Spleen (tissue), 11 donors: ENCODE results near the gene DDX27. TPM values are rescaled to one million over a fixed set of nuclear protein-coding genes. Genes with fewer than 3 reads are reported as not detected.
"Not testable (repeated sequence)": the region's sequence is repeated elsewhere in the genome, so short reads cannot be mapped to it uniquely, and the experiment has no call there.

Source experiments
- DNase-seq: peaks from one replicate; pipeline ENCODE4 v3.0.0-alpha.2; 2020
- H3K27ac ChIP-seq, 8 donors: fragments of 200-600 bp; sonication (generic) in 7 of 8; 1 replicate in 4 of 8; 2 replicates in 4 of 8; pipeline versions ENCODE4 v1.5.0 to v1.8.0; 2016 to 2021; ENCODE audit warnings: inconsistent platforms in 4 of 8, mild to moderate bottlenecking in 4 of 8, moderate library complexity in 1 of 8
- H3K27me3 ChIP-seq, 7 donors: fragments of 200-600 bp; sonication (generic) in 6 of 7; replicated peaks in 1 of 7; 1 replicate in 4 of 7; 2 replicates in 3 of 7; pipeline versions ENCODE4 v1.5.0 to v1.8.0; 2016 to 2021; ENCODE audit warnings: inconsistent platforms in 3 of 7, mild to moderate bottlenecking in 1 of 7
- H3K36me3 ChIP-seq, 6 donors: fragments of 200-600 bp; sonication (generic) in 5 of 6; 1 replicate in 4 of 6; 2 replicates in 2 of 6; pipeline versions ENCODE4 v1.5.0 to v1.8.0; 2016 to 2021; ENCODE audit warnings: inconsistent platforms in 2 of 6
- H3K4me1 ChIP-seq, 6 donors: fragments of 200-600 bp; sonication (generic) in 5 of 6; 1 replicate in 3 of 6; 2 replicates in 3 of 6; pipeline versions ENCODE4 v1.5.0 to v1.8.0; 2016 to 2021; ENCODE audit warnings: inconsistent platforms in 3 of 6
- H3K4me3 ChIP-seq, 8 donors: fragments of 200-600 bp; sonication (generic) in 7 of 8; 1 replicate in 4 of 8; 2 replicates in 4 of 8; pipeline versions ENCODE4 v1.5.0 to v1.8.0; 2016 to 2021; ENCODE audit warnings: inconsistent platforms in 4 of 8, mild to moderate bottlenecking in 4 of 8, moderate library complexity in 2 of 8
- H3K9me3 ChIP-seq, 8 donors: fragments of 200-600 bp; sonication (generic) in 7 of 8; 1 replicate in 4 of 8; 2 replicates in 4 of 8; pipeline versions ENCODE4 v1.5.0 to v1.8.0; 2016 to 2021; ENCODE audit warnings: inconsistent platforms in 4 of 8
- POLR2A ChIP-seq, 3 donors: fragments of 450-650 bp; IDR thresholded peaks; one replicate each; pipeline ENCODE4 v1.5.1; 2017; ENCODE audit warnings: antibody characterized with exemption in 3 of 3, mild to moderate bottlenecking in 1 of 3
- POLR2AphosphoS5 ChIP-seq, 3 donors: sonication (generic); formaldehyde crosslinking; IDR thresholded peaks; one replicate each; pipeline ENCODE4 v1.5.1; 2017; ENCODE audit warnings: antibody characterized with exemption in 3 of 3
- WGBS, 5 donors: extraction: QIAGEN DNeasy Blood & Tissue Kit in 3 of 5; methylation state at CpG; one replicate each; pipeline versions ENCODE4 v1.1.5 to v1.1.7; 2013 to 2018; 5-methylcytosine and 5-hydroxymethylcytosine counted together
- intact Hi-C: fragments of 100-400 bp; cut with DNase I; formaldehyde crosslinking; loops from one replicate; pipeline ENCODE4 v1.15.0; 2023; ENCODE audit warnings: low total_unique reads
- polyA plus RNA-seq, 3 donors: library from polyadenylated mRNA; stranded (reverse); fragments of 200-250 nt; gene quantifications; one replicate each; pipeline ENCODE4 v1.2.1, GENCODE V29; 2013
- total RNA-seq, 7 donors: library from RNA; depleted of rRNA in 3 of 7; stranded (reverse); fragments of >200 nt in 3 of 7; fragmentation: NEBNext Ultra II Directional in 4 of 7; extraction: Animal tissue kit (Norgen Biotek cat#: 25700) in 4 of 7; gene quantifications; one replicate each; pipeline versions ENCODE4 v1.1.0 to v1.2.1, GENCODE V29; 2016 to 2021
- TF ChIP-seq, protein P1 (sequence below), 11 experiments: fragments of 200-600 bp in 7 of 11; fragments of 450-650 bp in 4 of 11; sonication (generic) in 4 of 11; IDR thresholded peaks in 8 of 11; conservative IDR thresholded peaks in 3 of 11; 1 replicate in 7 of 11; 2 replicates in 4 of 11; pipeline versions ENCODE4 v1.4.0 to v1.8.0; 2016 to 2021; ENCODE audit warnings: antibody characterized with exemption in 11 of 11, inconsistent platforms in 4 of 11, mild to moderate bottlenecking in 1 of 11
- donor health status: healthy with polysubstance abuse.
- donor health status: DM: no; HTN: no; CAD: no; lungs with moderate emphysema.
- donor health status: DM: no; HTN: no; CAD: no.
- donor health status: Bipolar disorder and iron deficiency.
- donor health status: healthy.
- donor health status: DM: no; HTN: no; CAD: no.
- donor health status: DM: yes; HTN: yes; CAD: no.

DDX27 gene
- total and polyA plus RNA-seq, 10 donors, result 30.2 to 39.0 (median 36.0) TPM

DNA sequence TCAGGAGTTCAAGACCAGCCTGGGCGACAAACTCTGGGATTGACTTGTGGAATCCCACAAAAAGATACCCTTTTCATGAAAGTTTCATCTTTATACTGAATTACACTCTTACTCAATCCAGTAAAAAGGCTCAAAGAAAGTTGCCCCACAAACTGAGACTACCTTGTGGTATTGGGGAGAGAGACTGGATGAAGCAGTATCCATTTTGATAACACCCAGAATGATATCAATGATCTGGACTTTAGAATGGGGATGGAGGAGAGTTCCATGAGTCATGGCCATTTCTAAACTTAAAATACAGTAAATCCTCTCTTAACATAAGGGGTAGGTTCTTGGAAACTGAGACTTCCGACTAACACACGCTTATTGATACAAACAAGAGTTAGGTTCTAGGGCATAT lies 35.8 kb upstream of the DDX27 start:
- Histone ChIP-seq H3K27me3 (no peaks in the 10 kb centered on the region), H3K4me1 (peaks cover 20 to 93% (median 70%) of the 10 kb centered on the region in 6 donors), H3K4me3 (no peak overlapping the region), H3K9me3 (no peaks in the 10 kb centered on the region), H3K36me3 (peaks cover 0 to 11% (median 3%) of the 10 kb centered on the region in 6 donors), H3K27ac (no peak overlapping the region)
- WGBS, 5 donors, result 94 to 98% (median 97%) methylated on average over 3 of the region's 3 CpGs
- intact Hi-C loops, result no loop called here
- DNase-seq, result peak; percentile 10
- TF ChIP-seq POLR2AphosphoS5 (IDR thresholded peaks at IDR 0.05), result no peak
- TF ChIP-seq, protein P1, sequence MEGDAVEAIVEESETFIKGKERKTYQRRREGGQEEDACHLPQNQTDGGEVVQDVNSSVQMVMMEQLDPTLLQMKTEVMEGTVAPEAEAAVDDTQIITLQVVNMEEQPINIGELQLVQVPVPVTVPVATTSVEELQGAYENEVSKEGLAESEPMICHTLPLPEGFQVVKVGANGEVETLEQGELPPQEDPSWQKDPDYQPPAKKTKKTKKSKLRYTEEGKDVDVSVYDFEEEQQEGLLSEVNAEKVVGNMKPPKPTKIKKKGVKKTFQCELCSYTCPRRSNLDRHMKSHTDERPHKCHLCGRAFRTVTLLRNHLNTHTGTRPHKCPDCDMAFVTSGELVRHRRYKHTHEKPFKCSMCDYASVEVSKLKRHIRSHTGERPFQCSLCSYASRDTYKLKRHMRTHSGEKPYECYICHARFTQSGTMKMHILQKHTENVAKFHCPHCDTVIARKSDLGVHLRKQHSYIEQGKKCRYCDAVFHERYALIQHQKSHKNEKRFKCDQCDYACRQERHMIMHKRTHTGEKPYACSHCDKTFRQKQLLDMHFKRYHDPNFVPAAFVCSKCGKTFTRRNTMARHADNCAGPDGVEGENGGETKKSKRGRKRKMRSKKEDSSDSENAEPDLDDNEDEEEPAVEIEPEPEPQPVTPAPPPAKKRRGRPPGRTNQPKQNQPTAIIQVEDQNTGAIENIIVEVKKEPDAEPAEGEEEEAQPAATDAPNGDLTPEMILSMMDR (IDR thresholded peaks at IDR 0.05 in 8 of 11, conservative IDR thresholded peaks at IDR 0.05 in 3 of 11), result no peak

DNA sequence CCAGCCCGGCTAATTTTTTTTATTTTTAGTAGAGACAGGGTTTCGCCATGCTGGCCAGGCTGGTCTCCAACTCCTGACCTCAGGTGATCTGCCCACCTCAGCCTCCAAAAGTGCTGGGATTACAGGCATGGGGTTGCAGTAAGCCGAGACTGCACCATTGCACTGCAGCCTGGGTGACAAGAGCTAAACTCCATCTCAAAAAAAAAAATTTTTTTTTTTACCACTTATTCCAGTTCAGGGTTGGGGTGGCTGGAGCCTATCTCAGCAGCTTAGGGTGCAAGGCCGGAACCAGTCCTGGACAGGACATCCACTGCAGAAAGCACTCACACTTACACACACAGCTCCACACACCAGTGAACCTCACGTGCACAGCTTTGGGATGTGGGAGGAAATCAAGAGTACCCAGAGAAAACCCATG lies 35.1 kb upstream of the DDX27 start:
- H3K27me3 ChIP-seq, H3K27ac ChIP-seq, intact Hi-C loops, H3K36me3 ChIP-seq, H3K9me3 ChIP-seq, H3K4me3 ChIP-seq: not testable (repeated sequence)
- 85 to 92% (median 87%) methylated on average over 5 of the region's 5 CpGs for WGBS, 5 donors
- peak; percentile 12 for DNase-seq
- H3K4me1 ChIP-seq, result peaks cover 19 to 91% (median 70%) of the 10 kb centered on the region in 6 donors

DNA sequence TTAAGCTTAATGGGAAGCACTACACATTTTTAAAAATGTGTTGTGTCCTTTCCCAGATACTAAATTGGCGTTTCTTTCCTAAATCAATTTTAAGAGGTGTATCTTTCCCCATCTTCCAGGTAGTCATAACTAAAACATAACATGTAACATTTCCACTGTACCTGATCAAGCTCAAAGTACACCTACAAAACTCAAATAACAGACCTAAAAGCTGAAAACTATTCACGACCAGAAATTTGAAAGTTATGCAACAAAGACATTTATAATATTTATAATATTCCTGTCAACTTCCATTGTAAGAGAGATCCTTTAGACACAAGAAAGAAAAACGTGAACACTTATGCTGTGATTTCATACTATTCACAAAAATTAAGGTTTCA lies 34.5 kb upstream of the DDX27 start:
- peaks cover 13 to 85% (median 64%) of the 10 kb centered on the region in 6 donors for H3K4me1 ChIP-seq
- WGBS, 5 donors, result 65 to 76% (median 70%) methylated on average over 3 of the region's 3 CpGs
- TF ChIP-seq, protein P1 (IDR thresholded peaks at IDR 0.05 in 8 of 11, conservative IDR thresholded peaks at IDR 0.05 in 3 of 11), result no peak
- TF ChIP-seq POLR2AphosphoS5 (IDR thresholded peaks at IDR 0.05), result no peak
- TF ChIP-seq POLR2A (IDR thresholded peaks at IDR 0.05), result no peak
- DNase-seq, result no peak
- H3K27me3 ChIP-seq, result no peaks in the 10 kb centered on the region
- H3K27ac ChIP-seq, result no peak overlapping the region
- intact Hi-C loops, result no loop called here
- H3K36me3 ChIP-seq, result peaks cover 0 to 7% (median 0%) of the 10 kb centered on the region in 6 donors
- no peak overlapping the region for H3K4me3 ChIP-seq
- H3K9me3 ChIP-seq, result no peaks in the 10 kb centered on the region

DNA sequence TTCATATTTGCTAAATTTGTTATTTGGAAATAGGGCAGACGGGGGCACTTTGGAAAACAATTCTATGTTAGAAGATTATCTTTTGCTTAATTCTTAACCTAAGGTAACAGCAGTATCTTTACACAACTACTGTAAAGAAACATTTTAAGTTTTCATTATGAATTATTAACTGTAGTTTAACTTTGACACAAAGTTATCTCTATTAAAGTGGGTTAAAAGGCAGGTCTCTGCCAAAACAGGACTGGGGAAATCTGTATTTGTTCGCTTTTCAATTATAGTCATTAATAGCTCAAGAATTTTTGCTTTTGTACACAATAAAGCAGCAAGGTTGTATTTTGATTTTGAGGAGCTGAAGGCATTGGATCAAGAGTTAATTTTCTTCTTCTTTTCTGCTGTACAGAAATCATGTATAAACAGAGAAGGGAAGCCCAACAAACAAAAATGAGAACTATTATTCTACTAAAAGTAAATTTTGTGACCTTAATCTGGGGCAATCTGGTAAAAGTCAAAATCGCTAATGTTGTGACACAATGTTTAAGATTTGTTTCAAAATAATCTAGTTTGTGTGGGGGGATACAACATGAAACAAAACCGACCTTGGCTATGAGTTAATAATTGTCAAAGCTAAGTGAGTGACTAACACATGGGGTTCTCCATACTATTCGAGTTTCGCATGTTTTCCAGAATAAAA lies 34.0 kb upstream of the DDX27 start:
- peaks cover 10 to 80% (median 59%) of the 10 kb centered on the region in 6 donors for H3K4me1 ChIP-seq
- 67 to 83% (median 74%) methylated on average over 6 of the region's 6 CpGs for WGBS, 5 donors
- H3K27ac ChIP-seq, result no peak overlapping the region
- no peaks in the 10 kb centered on the region for H3K27me3 ChIP-seq
- H3K36me3 ChIP-seq, result peaks cover 0 to 7% (median 0%) of the 10 kb centered on the region in 6 donors
- no peak for DNase-seq
- no peak overlapping the region for H3K4me3 ChIP-seq
- H3K9me3 ChIP-seq, result no peaks in the 10 kb centered on the region
- TF ChIP-seq POLR2AphosphoS5 (IDR thresholded peaks at IDR 0.05) (no peak), POLR2A (IDR thresholded peaks at IDR 0.05) (no peak)
- TF ChIP-seq, protein P1 (IDR thresholded peaks at IDR 0.05 in 8 of 11, conservative IDR thresholded peaks at IDR 0.05 in 3 of 11), result no peak
- intact Hi-C loops, result no loop called here
